Stimulated activated CD8-positive, alpha-beta memory T cell treated with anti-CD3 and anti-CD28 coated beads, Interleukin-12 subunit alpha, Interleukin-12 subunit beta, amount 100 ng/mL, for 24 hours (primary cell): ENCODE data around the gene HMG20B.

Experiments
- DNase-seq: peaks from one replicate; pipeline ENCODE4 v3.0.0-alpha.2; 2020; ENCODE audit errors: extremely low read depth

The HMG20B gene

DNA sequence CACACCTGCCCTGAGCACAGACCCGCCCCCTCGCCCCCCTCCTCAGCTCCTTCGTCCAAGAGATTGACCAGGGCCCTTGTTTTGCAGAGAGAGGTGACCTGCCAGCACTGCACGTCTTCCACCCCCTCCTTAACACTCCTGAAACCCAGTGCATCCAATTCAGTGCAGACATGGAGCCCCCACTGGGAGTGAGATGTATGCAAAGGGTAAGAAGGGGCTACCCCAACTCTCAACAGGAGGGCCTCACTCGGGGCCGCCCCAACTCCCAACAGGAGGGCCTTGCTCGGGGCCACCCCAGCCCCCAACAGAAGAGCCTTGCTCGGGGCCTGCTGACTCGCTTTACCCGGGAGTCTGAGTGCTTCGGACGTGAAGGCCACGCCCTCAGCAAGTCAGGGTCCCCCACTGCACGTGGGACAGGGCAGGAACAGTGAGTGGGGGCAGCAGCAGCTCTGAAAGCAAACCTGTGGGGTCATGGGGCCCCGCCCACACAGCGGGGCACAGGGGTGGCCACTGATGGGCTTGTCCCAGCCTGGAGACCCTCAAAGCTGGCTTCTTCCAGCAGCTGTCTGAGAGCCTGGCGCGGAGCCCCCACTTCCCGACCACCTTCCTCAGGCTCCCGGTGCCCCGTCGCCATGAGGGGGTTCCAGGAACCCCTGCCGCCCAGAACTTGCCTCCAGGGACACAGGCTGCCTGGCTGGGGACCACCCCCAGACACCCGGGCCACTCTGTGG, 48.2 kb downstream of the HMG20B start:
- DNase-seq: no peak

DNA sequence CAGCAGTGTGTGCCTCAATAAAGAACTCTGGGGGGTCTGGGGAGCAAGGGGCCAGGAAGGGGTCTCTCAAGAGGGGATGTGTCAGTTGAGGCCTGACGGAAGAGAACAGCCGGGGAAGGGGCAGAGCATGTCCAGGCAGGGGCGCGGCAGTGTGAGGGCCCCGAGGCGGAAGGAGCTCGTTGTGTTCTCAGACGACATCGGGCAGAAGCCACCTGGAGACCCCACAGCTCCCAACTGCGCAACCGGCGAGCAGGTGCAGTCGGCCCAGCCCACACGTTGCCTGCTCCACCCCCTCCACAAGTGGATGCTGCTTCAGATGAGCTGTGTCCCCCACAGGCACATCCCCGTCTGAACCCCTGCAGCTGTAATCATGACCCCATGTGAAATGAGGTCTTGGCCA, 48.9 kb downstream of the HMG20B start:
- DNase-seq: no peak

DNA sequence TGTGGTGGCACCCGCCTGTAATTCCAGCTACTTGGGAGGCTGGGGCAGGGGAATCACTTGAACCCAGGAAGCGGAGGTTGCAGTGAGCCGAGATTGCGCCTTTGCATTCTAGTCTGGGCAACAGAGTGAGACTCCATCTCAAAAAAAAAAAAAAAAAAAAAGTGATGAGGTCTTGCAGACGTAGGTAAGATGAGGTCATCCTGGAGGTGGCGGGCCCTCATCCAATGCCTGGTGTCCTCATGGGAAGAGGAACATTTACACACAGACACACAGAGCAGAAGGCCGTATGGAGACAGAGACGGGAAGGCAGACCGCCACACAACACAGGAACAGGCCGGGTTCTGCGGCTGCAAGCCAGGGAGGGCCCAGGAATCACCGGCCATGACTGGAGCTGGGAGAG, 49.5 kb downstream of the HMG20B start:
- no peak for DNase-seq

DNA sequence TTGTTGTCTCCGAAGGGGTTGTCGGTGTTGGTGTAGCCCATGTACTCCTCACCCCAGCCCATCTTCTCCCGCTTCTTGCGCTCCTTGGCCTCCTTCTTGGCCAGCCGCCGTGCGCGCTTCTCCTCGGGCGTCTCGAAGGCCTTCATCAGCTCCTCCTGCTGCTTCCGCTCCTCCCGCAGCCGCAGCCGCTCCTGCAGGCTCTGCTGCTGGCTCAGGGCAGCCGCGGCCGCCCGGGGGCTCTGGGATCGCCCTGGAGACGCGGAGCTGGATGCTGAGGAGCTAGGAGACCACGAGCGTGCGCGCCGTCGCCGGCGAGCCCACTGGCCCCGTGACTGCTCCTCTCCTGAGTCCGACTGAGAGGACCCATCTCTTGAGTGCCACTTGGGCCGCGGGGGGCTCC, 51.0 kb downstream of the HMG20B start:
- DNase-seq: no peak

DNA sequence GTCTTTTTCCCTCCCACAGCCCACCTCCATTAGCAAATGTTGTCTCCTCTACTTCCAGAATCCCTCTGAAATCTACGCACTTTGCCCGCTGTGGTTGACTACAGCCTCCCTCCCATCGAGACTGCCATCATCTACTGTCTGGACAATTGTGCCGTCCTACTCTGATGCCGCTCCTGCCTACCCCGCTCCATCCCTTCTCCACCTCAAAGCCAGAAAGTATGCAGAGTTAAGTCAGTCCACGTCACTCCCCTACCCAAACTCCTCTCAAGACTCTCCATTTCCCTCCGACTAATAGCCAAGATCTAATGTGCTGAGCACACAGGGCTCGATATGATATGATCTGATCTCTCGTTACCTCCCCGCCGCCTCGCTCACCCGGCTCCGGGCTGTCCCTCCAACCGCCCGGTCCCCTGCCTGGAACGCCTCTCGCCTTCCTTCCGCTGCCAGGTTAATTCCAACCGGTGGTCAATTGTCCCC, 53.3 kb downstream of the HMG20B start:
- no peak for DNase-seq

DNA sequence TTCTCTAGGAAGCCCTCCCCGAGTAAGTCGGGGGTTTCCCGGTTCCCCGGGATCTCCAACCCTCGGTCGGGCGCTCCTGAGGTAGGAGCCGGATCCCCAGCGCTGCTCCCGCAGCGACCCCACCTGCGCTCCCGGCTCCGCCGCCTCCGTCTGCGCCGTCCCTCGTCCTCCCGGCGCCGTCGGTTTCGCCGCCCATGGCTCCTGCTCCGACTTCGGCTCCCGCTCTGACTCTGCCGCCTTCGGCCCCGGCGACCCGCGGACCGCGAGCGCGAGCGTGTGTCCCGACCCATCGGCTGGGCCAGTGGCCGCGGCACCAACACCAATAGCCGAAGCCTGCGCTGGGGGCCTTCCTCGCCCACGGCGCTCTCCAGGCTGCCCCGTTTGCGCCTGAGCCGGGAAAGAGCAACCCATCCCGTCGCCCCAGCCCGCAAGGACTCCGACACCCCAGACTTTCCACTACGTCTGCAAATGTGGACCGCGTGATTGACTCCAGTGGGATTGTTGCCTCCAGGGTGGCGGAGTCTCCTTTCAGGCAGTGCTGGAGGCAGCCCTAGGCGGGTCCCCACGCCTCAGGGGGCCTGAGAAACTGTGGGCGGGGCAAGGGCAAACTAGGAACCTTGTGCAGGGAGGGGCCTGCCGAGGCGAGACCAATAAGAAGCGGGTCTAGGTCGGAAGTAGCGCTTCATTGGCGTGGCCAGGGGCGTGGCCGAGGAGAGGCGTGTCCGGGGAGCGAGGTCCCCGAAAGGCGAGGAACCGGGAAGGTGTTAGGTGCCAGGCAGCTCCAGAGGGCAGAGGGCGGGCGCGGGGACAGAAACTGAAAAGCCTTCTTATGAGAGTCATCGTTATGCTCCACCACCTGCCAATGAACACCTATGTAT, 54.0 kb downstream of the HMG20B start, which contains the start of gene CACTIN:
Gene CACTIN (minus strand): TSS at position 318 of the 878 bp plus-strand sequence. CDS start 28 bp downstream, at position 290.
- peak; percentile 97 for DNase-seq

DNA sequence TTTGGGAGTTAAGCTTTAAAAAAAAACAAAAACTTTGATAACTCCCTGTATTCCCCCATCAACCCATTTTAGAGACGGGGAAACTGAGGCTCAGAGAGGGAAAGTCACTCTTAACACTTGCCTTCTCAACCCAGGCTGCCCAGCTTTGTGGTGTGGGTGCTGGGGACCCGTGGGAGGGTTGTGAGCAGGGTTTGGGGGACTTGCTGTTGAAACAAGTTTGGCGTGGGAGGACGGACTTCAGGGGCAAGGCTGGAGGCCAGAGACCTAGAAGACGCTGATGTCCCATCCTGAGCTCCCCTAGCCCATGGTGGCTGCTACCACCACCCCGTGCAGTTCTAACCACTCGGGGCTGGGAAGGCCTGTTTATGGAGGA, 54.6 kb downstream of the HMG20B start:
- DNase-seq: no peak
